ENCODE data around the gene BNIP3. TPM values are rescaled to one million over a fixed set of nuclear protein-coding genes. Genes with fewer than 3 reads are reported as not detected.
"Not testable (repeated sequence)": the region's sequence is repeated elsewhere in the genome, so short reads cannot be mapped to it uniquely, and the experiment has no call there.

BNIP3 gene
- total RNA-seq, 2 donors from 2014 or later, result 20.1 to 26.8 TPM

- DNase-seq (ENCODE audit: low spot score), result peak; percentile 75
- intact Hi-C loops (cut with DNase I), result no loop called here
Measured at GRCh38 chr10:131963350-131963749, 18.4 kb downstream of the BNIP3 start.

GRCh38 chr10:131961777-131962662 is 19.7 kb downstream of the BNIP3 start:
- intact Hi-C loops (cut with DNase I), result no loop called here
- DNase-seq (ENCODE audit: low spot score), result peak; percentile 45

GRCh38 chr10:131961047-131961776 is 20.5 kb downstream of the BNIP3 start:
- intact Hi-C loops (cut with DNase I), result no loop called here
- peak; percentile 78 for DNase-seq (ENCODE audit: low spot score)

- DNase-seq (ENCODE audit: low spot score), result peak; percentile 64
- intact Hi-C loops (cut with DNase I), result no loop called here
Measured at GRCh38 chr10:131960631-131961046, 21.1 kb downstream of the BNIP3 start.

GRCh38 chr10:131959841-131960240 is 21.9 kb downstream of the BNIP3 start:
- no peak for DNase-seq (ENCODE audit: low spot score)
- intact Hi-C loops (cut with DNase I), result no loop called here

- DNase-seq (ENCODE audit: low spot score), result peak; percentile 55
- intact Hi-C loops (cut with DNase I), result no loop called here
Measured at GRCh38 chr10:131955591-131956340, 26.0 kb downstream of the BNIP3 start.

- intact Hi-C loops (cut with DNase I), result no loop called here
- peak; percentile 60 for DNase-seq (ENCODE audit: low spot score)
Measured at GRCh38 chr10:131954356-131954965, 27.3 kb downstream of the BNIP3 start.

GRCh38 chr10:131949908-131950307 is 31.8 kb downstream of the BNIP3 start:
- intact Hi-C loops (cut with DNase I); DNase-seq (ENCODE audit: low spot score): not testable (repeated sequence)

GRCh38 chr10:131949041-131949862 is 32.5 kb downstream of the BNIP3 start:
- intact Hi-C loops (cut with DNase I), result no loop called here
- DNase-seq (ENCODE audit: low spot score), result no peak

- intact Hi-C loops (cut with DNase I), result no loop called here
Measured at GRCh38 chr10:131948501-131948900, 33.2 kb downstream of the BNIP3 start.

GRCh38 chr10:131947631-131948347 is 33.9 kb downstream of the BNIP3 start:
- no peak for DNase-seq (ENCODE audit: low spot score)
- intact Hi-C loops (cut with DNase I), result no loop called here

More at GRCh38 chr10:131948501-131948900, 33.2 kb downstream of the BNIP3 start:
- DNase-seq (ENCODE audit: low spot score), result no peak

GRCh38 chr10:131946880-131947279 is 34.8 kb downstream of the BNIP3 start:
- intact Hi-C loops (cut with DNase I), result no loop called here
- no peak for DNase-seq (ENCODE audit: low spot score)

GRCh38 chr10:131946321-131946751 is 35.4 kb downstream of the BNIP3 start:
- DNase-seq (ENCODE audit: low spot score), result no peak
- intact Hi-C loops (cut with DNase I), result no loop called here

GRCh38 chr10:131944976-131945695 is 36.6 kb downstream of the BNIP3 start:
- intact Hi-C loops (cut with DNase I), result no loop called here
- no peak for DNase-seq (ENCODE audit: low spot score)

GRCh38 chr10:131944412-131944811 is 37.3 kb downstream of the BNIP3 start:
- no peak for DNase-seq (ENCODE audit: low spot score)

GRCh38 chr10:131943021-131943814 is 38.5 kb downstream of the BNIP3 start:
- no peak for DNase-seq (ENCODE audit: low spot score)
- intact Hi-C loops (cut with DNase I), result no loop called here

More at GRCh38 chr10:131944412-131944811, 37.3 kb downstream of the BNIP3 start:
- intact Hi-C loops (cut with DNase I), result no loop called here

All from posterior vena cava (tissue), 2 donors.